Stimulated activated CD4-positive, alpha-beta T cell treated with anti-CD3 and anti-CD28 coated beads, Interleukin-1b, Interleukin-23, amount 100 ng/mL, for 48 hours (primary cell): ENCODE data around the gene ADCY4.
"Not testable (repeated sequence)": the region's sequence is repeated elsewhere in the genome, so short reads cannot be mapped to it uniquely, and the experiment has no call there.

Source experiments
- DNase-seq: peaks from one replicate; pipeline ENCODE4 v3.0.0-alpha.2; 2020

Gene ADCY4

GRCh38 chr14:24337824-24338175, 2.9 kb upstream of the ADCY4 start:
- no peak for DNase-seq

DNA sequence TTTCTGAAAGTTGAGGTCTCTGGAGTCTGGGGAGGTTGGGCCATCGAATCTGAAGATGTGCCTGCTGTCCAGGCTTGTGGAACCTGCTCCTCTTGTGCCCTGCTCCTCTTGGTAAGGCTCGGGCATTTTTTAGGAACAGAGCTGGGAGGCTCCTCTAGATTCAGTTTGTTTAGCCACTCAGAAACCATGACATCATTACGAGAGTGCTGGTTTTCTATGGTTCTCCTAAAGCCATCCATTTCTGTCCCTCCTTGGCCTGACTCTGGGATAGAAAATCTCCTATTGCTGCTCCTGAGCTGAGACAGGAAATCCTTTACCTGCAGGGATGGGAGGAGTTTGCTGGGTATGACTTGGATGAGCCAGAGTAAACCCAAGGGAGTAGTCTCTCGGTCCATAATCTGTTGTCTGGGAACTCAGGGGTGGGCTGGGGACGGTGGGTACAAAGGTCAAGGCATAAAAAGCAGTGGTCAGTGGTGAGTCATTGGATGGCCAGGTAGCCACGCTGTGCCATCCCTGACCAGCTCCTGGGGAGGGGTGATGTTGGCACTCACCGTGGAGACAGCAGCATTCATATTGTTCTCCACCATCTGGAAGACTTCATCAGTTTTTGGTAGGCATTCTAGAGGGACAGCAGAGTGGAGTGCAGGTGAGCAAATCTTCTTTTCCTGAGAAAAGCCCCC, 2.4 kb upstream of the ADCY4 start:
- DNase-seq, result no peak

- DNase-seq, result no peak
Observed at GRCh38 chr14:24335461-24336171, 745 bp upstream of the ADCY4 start.

DNA sequence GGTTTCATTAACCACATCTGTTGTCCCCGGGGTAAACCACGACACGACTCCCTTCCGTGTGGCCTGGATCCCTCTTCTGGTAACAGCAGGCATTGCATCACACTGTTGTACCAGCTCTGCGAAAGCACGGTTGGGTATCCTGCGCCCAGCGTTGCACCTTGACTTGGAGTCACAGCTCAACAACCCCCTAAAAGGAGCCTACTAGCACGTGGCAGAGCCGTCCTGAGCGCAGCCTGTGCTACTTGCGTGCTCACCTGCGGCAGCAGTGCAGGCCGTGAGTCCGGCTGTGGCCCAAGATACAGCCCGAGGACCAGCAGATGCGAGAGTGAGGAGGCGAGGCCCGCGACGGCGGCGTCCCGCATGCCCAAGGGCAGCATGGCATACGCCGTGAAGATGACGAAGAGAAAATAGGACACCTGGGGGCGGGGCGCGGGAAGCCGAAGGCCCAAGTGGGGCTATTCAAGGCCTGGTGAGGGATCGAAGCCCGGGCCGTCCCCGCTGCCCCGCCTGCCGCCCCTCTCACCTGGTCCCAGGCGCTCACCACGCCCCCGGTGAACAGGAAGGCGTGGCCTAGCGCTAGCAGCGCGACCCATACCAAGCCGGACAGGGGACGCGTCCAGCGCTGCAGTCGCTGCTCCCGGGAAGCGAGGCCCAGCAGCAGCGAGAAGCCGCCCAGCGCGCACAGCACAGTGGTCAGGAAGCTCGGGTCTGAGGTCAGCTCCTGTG, 2.4 kb downstream of the ADCY4 start:
- DNase-seq, result peak; percentile 87

DNA sequence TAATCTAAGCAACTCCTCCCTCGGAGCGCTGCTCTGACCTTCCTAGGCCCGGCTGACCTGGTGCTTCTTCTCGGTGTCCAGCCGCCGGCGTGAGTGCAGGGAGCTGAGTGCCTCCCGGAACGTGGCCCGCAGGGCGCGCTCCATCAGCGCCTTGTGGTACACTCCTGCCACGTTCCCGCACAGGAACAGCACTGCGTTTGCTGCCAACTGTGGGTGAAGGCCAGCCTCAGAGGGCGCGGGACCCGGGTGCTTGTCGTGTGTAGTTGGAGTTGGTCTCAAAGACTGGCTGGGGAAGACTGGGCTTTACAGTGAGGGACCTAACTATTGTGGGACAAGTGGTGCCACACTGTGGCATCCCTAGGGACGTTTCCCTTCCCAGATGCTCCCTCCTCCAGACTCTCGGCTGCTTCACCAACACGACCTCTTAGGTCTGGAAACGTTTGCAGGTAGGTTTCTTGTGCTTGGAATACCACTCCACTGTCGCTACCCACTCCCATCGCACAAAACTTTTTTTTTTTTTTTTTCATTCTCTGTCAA, 3.1 kb downstream of the ADCY4 start:
- DNase-seq, result no peak

DNA sequence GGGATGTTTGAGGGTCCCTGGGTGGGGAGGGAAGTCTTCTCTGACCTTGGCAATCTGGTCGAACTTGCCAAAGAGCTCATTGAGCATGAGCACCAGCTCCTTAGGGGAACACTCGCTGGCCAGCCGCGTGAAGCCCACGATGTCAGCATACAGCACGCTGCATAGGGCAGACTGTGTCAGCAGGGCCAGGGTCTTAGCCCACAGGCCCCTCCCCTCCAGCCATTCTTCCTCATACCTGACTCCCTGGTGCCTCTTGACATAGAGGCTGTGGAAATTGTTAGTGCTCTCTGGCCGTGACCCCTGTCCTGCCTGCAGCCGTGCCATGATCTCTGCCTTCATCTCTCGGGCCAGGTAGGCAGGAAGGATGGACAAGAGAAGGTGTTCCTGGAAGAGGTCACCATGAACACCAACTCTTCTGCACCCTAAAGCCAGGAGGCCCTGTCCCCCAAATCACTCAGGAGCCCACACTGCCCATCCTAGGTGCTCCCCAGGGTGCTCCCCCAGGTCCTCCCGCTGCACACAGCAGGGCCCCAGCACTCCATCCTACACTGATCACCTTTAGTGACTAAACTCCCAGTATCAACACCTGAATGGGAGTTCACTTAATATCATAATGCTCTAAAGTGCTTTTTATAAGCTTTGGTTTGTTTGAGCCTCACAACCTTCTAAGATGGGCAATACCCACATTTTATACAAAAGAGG, 3.7 kb downstream of the ADCY4 start:
- DNase-seq, result no peak

DNA sequence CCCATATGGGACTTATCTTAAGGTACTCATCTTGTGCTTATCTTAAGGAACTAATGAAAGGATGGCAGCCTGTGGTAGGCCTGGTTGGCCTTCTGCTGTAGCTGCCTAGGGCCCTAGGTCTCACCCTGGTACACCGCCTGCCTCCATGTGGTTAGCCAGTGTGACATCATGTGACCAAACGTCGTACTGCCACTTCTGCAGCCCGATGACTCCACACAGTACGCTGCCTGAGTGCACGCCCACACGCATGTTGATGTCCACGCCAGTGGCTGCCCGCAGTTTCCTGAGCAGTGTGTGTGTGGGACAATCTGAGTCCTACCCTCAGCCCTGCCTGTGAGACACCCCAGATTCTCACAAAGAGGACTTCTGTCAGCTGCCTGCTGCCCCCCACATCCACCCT, 5.1 kb downstream of the ADCY4 start:
- peak; percentile 44 for DNase-seq

DNA sequence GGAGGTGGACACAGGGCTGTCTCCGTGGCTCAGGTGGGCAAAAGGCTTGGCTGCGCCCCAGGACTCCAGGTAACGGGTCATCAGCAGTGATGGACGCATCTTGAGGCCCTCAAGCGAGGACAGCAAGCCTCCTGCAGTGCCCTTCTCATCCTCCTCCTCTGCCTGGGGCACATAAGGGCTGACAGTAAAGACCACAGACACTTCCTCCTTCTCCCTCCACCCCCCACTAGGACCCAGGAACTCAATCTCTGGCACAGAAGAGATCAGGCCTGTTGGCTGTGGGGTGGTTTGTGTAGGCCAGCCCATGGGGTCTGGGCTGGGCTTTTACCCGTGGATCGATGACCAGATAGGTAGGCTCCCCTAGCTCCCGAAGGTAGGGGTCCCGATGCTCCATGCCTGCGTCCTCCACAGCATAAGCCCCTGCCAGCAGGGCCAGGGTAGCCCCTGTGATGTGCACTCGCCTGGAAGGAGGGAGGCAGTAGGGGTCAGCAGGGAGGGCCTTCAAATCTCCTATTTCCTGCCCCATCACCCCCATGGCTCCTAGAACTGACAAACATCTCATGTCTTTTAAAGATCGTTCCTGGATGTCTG, 5.7 kb downstream of the ADCY4 start:
- no peak for DNase-seq

DNA sequence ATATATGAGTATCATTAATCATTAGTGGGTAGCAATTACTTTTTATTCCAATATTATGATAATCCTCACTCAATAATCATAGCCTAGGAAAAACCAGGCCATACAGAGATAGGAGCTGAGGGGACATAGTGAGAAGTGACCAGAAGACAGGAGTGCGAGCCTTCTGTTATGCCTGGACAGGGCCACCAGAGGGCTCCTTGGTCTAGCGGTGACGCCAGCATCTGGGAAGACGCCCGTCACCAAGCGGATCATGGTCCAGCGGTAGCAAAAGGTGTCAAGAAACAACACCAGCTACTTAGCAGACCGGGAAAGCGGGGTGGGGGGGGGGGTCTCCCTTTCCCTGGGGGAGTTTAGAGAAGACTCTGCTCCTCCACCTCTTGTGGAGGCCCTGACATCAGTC, 7.0 kb downstream of the ADCY4 start:
- not testable (repeated sequence) for DNase-seq

DNA sequence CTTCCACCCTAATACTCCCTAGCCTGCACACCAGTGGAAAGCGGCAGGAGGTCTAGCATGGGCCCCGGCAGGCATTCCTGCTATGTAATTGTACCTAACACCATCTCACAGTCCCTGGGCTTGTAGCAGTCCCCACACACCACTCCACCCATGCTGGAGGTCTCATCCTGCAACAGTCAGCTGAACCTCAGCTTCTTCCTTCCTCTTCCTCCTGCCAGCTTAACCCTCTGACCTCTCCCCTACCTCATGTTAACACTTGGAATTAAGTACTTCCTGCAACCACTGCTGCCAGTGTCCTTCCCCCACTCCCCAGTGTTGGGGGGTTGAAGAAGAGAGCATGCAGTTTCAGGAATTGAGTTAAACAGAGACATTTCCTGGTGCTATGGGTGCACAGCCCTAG, 7.6 kb downstream of the ADCY4 start:
- no peak for DNase-seq

GRCh38 chr14:24325963-24326362, 8.9 kb downstream of the ADCY4 start:
- no peak for DNase-seq

- DNase-seq, result no peak
Observed at GRCh38 chr14:24325041-24325530, 9.8 kb downstream of the ADCY4 start.

GRCh38 chr14:24324024-24324423, 10.8 kb downstream of the ADCY4 start:
- no peak for DNase-seq

DNA sequence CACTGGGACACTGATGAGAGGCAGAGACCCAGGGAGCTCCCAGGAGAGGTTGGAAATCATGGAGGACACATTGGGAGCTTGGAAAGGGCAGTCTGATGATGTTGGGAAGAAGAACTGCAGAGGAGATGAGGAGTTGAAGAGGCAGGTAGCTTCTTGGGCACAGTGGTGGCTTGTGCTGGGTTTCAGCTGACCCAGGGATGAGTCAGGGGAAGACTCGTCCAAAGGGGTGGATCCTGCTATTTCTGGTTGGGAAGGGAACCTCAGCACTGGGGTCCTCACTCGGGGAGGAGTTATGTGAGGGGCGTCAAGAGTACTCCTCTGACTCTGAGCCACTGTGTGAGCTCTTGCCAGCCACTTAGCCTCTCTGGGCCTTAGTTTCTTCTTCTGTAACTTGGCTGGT, 11.5 kb downstream of the ADCY4 start:
- no peak for DNase-seq

- DNase-seq, result no peak
Observed at GRCh38 chr14:24322672-24323071, 12.2 kb downstream of the ADCY4 start.

GRCh38 chr14:24321212-24321975, 13.5 kb downstream of the ADCY4 start:
- no peak for DNase-seq

GRCh38 chr14:24317141-24317928, 17.5 kb downstream of the ADCY4 start:
- no peak for DNase-seq

GRCh38 chr14:24316597-24316950, 18.3 kb downstream of the ADCY4 start:
- DNase-seq, result no peak

DNA sequence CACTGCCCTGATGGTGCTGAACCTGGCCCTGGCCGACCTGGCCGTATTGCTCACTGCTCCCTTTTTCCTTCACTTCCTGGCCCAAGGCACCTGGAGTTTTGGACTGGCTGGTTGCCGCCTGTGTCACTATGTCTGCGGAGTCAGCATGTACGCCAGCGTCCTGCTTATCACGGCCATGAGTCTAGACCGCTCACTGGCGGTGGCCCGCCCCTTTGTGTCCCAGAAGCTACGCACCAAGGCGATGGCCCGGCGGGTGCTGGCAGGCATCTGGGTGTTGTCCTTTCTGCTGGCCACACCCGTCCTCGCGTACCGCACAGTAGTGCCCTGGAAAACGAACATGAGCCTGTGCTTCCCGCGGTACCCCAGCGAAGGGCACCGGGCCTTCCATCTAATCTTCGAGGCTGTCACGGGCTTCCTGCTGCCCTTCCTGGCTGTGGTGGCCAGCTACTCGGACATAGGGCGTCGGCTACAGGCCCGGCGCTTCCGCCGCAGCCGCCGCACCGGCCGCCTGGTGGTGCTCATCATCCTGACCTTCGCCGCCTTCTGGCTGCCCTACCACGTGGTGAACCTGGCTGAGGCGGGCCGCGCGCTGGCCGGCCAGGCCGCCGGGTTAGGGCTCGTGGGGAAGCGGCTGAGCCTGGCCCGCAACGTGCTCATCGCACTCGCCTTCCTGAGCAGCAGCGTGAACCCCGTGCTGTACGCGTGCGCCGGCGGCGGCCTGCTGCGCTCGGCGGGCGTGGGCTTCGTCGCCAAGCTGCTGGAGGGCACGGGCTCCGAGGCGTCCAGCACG, 18.9 kb downstream of the ADCY4 start:
- no peak for DNase-seq

DNA sequence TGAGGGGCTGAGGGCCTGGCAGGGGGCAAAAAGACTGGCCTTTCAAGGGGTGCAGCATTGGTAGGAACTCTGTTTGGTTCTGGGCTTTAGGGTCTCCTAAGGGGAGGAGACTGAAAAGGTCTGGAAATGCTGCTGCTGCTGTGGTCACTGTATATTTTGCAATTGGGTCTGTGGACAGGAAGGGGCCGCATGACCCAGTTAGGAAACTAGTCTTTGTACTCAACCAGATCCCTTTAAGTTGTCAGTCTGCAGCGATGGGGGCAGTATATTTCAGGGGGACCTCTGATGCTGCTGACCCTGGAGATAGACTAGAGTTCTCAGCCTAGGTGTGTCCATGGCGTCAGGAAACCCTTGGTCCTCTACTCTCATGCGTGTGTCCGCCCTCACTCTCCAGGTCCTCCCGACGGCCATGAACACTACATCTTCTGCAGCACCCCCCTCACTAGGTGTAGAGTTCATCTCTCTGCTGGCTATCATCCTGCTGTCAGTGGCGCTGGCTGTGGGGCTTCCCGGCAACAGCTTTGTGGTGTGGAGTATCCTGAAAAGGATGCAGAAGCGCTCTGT, 19.5 kb downstream of the ADCY4 start:
- no peak for DNase-seq
